HS-27A (cell line): ENCODE data around the gene REM2.

Experiments
- DNase-seq: peaks from one replicate; pipeline ENCODE4 v3.0.0-alpha.2; 2012; ENCODE audit warnings: low read depth, missing footprints

The REM2 gene

DNA sequence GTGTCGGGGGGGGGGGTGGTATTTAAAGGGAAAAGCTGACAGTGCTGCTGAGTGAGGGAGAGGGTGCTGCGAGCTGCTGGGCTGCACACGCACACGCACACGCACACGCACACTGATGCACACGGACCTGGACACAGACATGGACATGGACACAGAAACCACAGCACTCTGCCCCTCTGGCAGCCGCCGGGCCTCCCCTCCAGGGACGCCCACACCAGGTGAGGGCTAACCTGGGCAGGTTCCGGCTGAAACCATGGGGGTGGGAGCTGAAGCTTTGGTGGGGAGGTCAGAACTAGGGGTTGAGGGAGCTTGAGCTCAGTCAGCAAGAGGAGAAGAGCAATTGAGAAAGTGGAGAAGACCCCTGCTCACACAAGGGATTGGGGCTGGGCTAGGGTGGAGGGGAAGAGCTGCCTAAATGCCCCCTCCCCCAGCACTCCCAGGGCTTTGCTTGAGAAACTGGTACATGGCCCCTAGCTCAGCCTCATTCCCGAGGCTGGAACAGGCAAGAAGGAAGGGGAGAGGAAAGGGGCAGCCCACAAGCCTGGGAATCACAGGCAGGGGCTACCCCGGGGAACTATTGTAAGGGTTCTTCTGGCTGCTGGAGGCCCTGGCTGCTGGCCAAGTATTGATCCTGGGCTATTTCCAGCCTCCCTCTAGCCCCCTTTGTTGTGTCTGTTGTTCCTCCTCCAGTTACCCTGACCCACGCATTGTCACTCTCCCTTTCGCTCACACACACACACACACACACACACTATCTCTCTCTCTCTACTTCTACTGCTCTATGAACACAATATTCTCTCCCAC lies at the start of gene REM2:
Gene REM2, plus strand, starts transcription at position 50 of the 804 bp plus-strand sequence. Its CDS starts 66 bp downstream, at position 116.
- no peak for DNase-seq

DNA sequence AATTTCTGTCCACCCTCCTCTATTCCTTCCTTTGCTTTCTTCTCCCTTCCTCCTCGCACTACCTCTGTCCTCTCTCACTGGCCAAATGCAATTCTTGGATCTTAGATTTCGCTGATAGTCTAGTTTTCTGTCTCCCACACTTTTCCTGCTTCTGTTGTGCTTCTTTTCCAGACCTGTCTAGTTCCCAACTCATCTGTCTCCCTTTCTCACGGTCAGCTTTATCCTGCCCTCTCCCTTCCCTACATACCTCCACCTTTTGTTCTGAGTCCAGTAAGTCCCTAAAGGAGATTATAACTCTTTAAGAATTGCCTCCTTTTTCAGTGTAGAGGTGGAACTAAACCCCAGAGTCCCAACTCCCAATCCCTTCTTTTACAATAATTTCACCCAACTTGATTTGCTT lies 47.5 kb upstream of the REM2 start:
- DNase-seq = no peak

DNA sequence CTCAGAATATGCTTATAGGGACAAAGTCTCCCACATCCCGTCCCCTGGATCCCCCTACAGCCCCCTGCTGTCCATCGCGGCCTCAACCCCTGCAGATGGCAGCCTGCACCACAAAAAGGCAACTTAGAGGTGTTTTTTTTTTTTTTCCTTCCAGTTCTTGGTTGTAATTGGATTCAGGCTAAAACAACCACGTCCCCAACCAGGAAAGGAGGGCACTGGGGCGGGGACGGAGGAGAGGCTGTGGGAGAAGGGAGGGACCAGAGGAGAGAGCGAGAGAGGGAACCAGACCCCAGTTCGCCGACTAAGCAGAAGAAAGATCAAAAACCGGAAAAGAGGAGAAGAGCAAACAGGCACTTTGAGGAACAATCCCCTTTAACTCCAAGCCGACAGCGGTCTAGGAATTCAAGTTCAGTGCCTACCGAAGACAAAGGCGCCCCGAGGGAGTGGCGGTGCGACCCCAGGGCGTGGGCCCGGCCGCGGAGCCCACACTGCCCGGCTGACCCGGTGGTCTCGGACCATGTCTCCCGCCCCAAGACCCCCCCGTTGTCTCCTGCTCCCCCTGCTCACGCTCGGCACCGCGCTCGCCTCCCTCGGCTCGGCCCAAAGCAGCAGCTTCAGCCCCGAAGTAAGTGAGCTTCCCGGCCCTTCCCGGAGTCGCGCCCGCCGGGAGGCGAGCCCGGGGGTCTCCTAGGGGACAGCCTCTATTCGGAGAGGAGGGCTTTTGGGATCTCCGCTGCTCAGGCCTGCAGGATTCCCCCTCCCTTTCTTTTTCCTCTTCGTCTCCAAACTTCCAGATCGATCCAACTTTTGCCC lies 46.5 kb upstream of the REM2 start, which contains the start of gene MMP14:
Gene MMP14, plus strand, starts transcription at position 285 of the 813 bp plus-strand sequence. Its CDS starts 233 bp downstream, at position 518.
- peak; percentile 66 for DNase-seq

GRCh38 chr14:22837114-22837749 lies 45.8 kb upstream of the REM2 start:
- DNase-seq = peak; percentile 43

DNA sequence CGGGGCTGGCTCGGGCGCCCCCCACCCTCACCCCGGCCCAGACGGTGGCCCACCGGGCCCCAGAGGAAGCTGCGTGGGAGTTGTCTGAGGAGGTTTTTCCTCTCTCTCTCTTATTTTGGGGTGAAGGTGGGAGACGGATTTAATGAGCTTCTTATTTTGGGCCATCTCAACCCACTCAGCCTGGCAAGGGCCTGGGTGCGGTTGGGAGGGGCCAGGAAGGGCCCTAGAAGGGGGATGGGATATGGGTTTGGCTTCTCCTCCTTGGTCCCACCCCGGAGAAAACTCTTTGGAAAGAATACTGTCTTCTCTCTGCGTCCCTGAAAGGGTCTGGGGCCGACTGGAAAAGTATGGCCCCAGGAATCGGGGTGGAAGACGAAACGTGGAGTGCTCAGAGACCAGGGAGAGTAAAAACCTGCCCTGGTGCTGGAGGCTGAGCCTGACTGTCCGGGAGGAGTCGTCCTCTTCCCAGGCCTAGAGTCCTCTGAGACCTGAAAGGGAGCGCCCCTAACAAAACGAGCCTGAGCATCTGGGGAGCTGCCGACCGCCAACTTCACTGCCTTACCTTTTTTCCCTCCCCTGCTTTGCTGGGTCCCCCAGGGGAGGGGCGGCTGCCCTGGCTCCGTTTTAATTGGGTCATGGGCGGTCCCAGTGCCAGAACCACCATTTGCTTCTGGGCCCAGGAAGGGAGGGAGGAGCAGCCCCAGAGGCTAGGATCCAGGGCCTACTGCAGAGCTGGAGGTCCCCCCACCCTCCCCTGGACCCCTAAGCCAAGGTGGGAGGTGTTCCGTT lies 45.1 kb upstream of the REM2 start:
- peak; percentile 42 for DNase-seq

GRCh38 chr14:22838631-22839041 lies 44.4 kb upstream of the REM2 start:
- DNase-seq = no peak

- no peak for DNase-seq
Measured at GRCh38 chr14:22839159-22839779, 43.8 kb upstream of the REM2 start.

DNA sequence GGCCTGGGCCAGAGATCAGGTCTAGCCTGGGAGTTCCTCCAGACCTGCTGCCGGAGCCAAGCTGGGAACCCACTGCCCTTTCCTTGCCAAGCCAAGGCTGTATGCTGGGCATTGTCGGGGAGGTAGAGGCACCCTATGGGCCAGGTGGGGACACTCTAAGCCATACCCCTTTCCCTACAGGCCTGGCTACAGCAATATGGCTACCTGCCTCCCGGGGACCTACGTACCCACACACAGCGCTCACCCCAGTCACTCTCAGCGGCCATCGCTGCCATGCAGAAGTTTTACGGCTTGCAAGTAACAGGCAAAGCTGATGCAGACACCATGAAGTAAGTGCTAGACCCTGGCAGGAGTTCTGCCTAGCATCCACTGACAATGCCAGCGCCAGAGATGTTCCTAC lies 41.7 kb upstream of the REM2 start:
- no peak for DNase-seq

GRCh38 chr14:22841769-22842168 lies 41.3 kb upstream of the REM2 start:
- DNase-seq = no peak

DNA sequence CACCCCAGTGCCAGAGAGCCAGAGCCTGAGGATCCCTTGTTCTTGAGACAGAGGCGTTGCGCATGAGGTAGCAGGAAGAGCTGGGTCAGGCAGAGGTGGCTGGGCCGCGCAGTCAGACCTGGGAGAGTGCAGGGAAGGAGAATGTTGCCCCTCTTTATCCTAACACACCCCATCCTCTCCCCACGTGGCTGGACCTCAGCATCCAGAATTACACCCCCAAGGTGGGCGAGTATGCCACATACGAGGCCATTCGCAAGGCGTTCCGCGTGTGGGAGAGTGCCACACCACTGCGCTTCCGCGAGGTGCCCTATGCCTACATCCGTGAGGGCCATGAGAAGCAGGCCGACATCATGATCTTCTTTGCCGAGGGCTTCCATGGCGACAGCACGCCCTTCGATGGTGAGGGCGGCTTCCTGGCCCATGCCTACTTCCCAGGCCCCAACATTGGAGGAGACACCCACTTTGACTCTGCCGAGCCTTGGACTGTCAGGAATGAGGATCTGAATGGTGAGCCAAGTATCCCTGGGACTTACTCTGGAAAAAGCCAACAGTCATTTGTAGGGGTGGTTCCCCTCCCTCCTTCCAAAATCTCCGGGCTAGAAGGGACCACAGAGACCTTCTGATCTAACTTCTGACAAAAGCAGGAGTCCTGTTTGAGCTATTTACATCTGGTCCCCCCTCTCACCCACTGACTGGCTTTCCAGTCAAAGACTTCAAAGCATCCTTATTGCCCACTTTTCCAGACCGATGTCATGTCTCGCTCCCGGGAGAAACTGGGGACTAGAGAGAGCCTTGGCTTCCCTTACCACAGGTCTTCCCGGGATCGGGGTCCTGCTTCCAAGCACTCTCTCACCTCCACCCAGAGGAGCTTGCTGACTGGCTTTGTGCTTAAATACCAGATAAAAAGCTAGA lies 40.6 kb upstream of the REM2 start:
- DNase-seq = no peak

GRCh38 chr14:22843123-22843925 lies 39.7 kb upstream of the REM2 start:
- no peak for DNase-seq

DNA sequence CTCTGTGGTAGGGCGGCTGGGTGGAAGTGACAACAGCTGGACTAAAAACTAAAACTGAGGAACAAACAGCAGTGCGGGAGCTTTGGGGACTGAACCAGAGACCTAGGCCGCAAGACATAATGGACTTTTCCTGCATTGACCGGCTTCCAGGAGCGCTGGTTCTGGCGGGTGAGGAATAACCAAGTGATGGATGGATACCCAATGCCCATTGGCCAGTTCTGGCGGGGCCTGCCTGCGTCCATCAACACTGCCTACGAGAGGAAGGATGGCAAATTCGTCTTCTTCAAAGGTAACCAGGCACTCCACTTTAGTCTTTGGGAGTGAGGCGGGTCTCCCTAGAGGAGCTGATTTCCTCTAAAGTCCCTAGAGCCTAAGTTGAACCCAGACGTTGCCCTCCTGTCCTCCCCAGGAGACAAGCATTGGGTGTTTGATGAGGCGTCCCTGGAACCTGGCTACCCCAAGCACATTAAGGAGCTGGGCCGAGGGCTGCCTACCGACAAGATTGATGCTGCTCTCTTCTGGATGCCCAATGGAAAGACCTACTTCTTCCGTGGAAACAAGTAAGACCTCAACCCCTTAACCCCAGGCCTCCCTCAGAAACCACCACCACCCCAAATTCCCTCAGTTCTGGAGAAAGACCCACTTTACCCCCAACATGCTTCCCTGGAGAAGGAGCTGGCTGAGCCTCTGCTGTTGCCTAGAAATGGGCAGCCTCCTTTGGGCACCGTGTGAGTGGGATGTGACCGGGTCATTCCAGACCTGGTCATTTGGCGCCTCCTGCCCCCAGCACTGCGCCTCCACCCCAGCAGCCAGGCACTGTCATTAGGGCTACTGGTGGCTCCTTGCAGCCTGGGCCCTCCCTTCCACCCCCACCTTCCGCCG lies 38.6 kb upstream of the REM2 start:
- no peak for DNase-seq

- DNase-seq = no peak
Measured at GRCh38 chr14:22845103-22845394, 38.0 kb upstream of the REM2 start.

GRCh38 chr14:22845821-22846625 lies 37.0 kb upstream of the REM2 start:
- no peak for DNase-seq

- no peak for DNase-seq
Measured at GRCh38 chr14:22846811-22847307, 36.2 kb upstream of the REM2 start.

DNA sequence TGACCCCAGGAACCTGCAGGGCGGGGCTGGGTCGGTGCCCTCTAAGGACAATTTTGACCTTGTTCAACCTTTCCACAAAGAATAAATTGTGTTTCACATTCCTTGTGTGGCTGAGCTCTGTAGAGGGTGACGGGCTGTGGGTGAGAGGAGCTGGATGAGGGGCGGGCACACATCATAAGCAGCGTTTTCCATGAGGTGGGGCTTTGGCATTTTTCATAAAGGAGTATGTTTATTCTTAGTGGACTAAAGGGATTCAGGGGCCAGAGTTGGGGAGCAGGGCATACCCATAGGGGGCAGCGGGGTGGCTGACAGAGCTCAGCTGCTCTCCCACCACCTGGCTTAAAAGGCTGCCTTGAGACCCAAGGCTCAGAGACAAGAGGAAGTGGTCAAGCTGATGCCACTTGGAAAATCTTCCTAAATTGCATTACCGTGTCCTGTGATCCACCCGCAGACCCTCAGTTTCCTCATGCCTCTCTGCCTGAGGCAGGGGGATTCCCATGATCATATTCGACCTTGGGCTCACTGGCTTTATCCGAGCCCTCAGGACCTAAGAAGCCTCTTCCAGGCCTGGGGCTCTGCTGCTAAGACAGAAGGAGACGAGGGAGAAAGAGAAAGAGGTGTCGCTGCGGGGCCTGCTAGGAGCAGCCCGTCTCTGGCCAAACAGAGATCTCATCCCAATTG lies 35.2 kb upstream of the REM2 start:
- DNase-seq = no peak
